Endothelial cell of umbilical vein (primary cell): ENCODE measurements around the gene MARCHF9. TPM values are rescaled to one million over a fixed set of nuclear protein-coding genes. Genes with fewer than 3 reads are reported as not detected.

Experiments
- BruUV-seq: library from RNA; stranded (reverse); fragments of 400-500 nt; replicated peaks from 2 replicates; lab custom pipeline; 2021; lab: Mats Ljungman, UMichigan
- CTCF ChIA-PET: fragments of 300-600, 350-600 bp; sonication (Branson Sonifier 250); formaldehyde crosslinking; loops from one replicate; lab custom pipeline; 2021; ENCODE audit warnings: antibody characterized with exemption, inconsistent platforms; lab: Charles Lee
- POLR2A ChIA-PET: fragments of 300-600, 350-600 bp; sonication (Branson Sonifier 250); formaldehyde crosslinking; loops from one replicate; lab custom pipeline; 2021; ENCODE audit warnings: antibody characterized with exemption, inconsistent platforms; lab: Charles Lee
- DNase-seq: peaks from one replicate; pipeline ENCODE4 v3.0.0-alpha.2; 2011; ENCODE audit warnings: low read depth, low spot score
- FAIRE-seq: peaks from 2 replicates; lab custom pipeline; 2011; peaks lifted over from hg19 to GRCh38; lab: Jason Lieb, UNC
- H2AFZ ChIP-seq: 2 replicates; pipeline ENCODE4 v1.6.0; 2012; ENCODE audit warnings: low read depth, low read length, control low read depth, inconsistent platforms
- H3K27ac ChIP-seq: 2 replicates; pipeline ENCODE4 v1.5.1; 2011; ENCODE audit warnings: low read depth, mild to moderate bottlenecking, control low read depth, low read length, moderate library complexity; ENCODE audit not compliant: insufficient read depth
- H3K27me3 ChIP-seq, 2 experiments: 2 replicates each; pipeline versions ENCODE4 v1.6.0 to v1.6.1; 2011; ENCODE audit warnings: low read length in 2 of 2, mixed read lengths in 1 of 2; ENCODE audit not compliant: control insufficient read depth in 2 of 2, insufficient read depth in 2 of 2
- H3K36me3 ChIP-seq, 2 experiments: 2 replicates in 1 of 2; 3 replicates in 1 of 2; pipeline ENCODE4 v1.5.1; 2011; ENCODE audit warnings: low read length in 2 of 2, mild to moderate bottlenecking in 1 of 2, moderate library complexity in 1 of 2; ENCODE audit not compliant: control insufficient read depth in 2 of 2, insufficient read depth in 2 of 2; ENCODE audit errors: extremely low read depth in 1 of 2
- H3K4me1 ChIP-seq: 3 replicates; pipeline ENCODE4 v1.5.1; 2011; ENCODE audit warnings: mild to moderate bottlenecking, low read length; ENCODE audit not compliant: control insufficient read depth, insufficient read depth; ENCODE audit errors: extremely low read depth
- H3K4me2 ChIP-seq: 2 replicates; pipeline ENCODE4 v1.6.1; 2011; ENCODE audit warnings: low read length, control low read depth, mixed read lengths; ENCODE audit not compliant: insufficient read depth
- H3K4me3 ChIP-seq, 3 experiments: fragments of 200-600 bp in 1 of 3; sonication (generic), shearing (Covaris generic) in 1 of 3; replicated peaks in 1 of 3; 2 replicates each; pipeline ENCODE4 v1.5.1; 2011 to 2016; ENCODE audit warnings: control low read depth in 3 of 3, low read length in 3 of 3, mild to moderate bottlenecking in 2 of 3, inconsistent platforms in 1 of 3, low read depth in 1 of 3, moderate library complexity in 1 of 3; ENCODE audit not compliant: insufficient read depth in 1 of 3
- H3K79me2 ChIP-seq: 2 replicates; pipeline ENCODE4 v1.6.0; 2012; ENCODE audit warnings: low read length, inconsistent platforms; ENCODE audit not compliant: control insufficient read depth, insufficient read depth
- H3K9ac ChIP-seq: replicated peaks from 2 replicates; pipeline ENCODE3; 2011; ENCODE audit warnings: low read length, control low read depth; ENCODE audit not compliant: insufficient read depth; ENCODE audit errors: extremely low read depth
- H3K9me1 ChIP-seq: replicated peaks from 3 replicates; pipeline ENCODE4 v1.6.0; 2011; ENCODE audit warnings: mild to moderate bottlenecking, low read length; ENCODE audit not compliant: control insufficient read depth, insufficient read depth; ENCODE audit errors: extremely low read depth
- H3K9me3 ChIP-seq: replicated peaks from 2 replicates; pipeline ENCODE4 v1.5.1; 2012; ENCODE audit warnings: low read length, inconsistent platforms; ENCODE audit not compliant: control insufficient read depth, insufficient read depth
- H4K20me1 ChIP-seq: replicated peaks from 2 replicates; pipeline ENCODE3; 2011; ENCODE audit warnings: mild to moderate bottlenecking, low read length; ENCODE audit not compliant: control insufficient read depth, insufficient read depth; ENCODE audit errors: extremely low read depth
- EZH2 ChIP-seq: IDR thresholded peaks from 2 replicates; pipeline ENCODE4 v1.6.1; 2012; ENCODE audit warnings: borderline replicate concordance, low read depth, mild to moderate bottlenecking, moderate library complexity, low read length, inconsistent platforms; ENCODE audit not compliant: severe bottlenecking
- FOS ChIP-seq: IDR thresholded peaks from 2 replicates; pipeline ENCODE4 v1.6.1; 2011; ENCODE audit warnings: mild to moderate bottlenecking, low read length, moderate library complexity, borderline replicate concordance; ENCODE audit not compliant: insufficient read depth
- GATA2 ChIP-seq: IDR thresholded peaks from 2 replicates; pipeline ENCODE4 v1.7.0; 2011; ENCODE audit warnings: low read depth, mild to moderate bottlenecking, moderate library complexity, mixed read lengths, low read length; ENCODE audit not compliant: insufficient read length, insufficient read depth
- JUN ChIP-seq: IDR thresholded peaks from 2 replicates; pipeline ENCODE4 v1.6.1; 2011; ENCODE audit warnings: borderline replicate concordance, low read depth; ENCODE audit not compliant: insufficient read length, insufficient read depth
- MYC ChIP-seq: IDR thresholded peaks from one replicate; pipeline ENCODE4 v1.6.1; 2011; ENCODE audit warnings: mild to moderate bottlenecking, low read depth, low read length
- POLR2A ChIP-seq: IDR thresholded peaks from 2 replicates; pipeline ENCODE4 v1.6.1; 2012; ENCODE audit warnings: low read depth, mild to moderate bottlenecking, control low read depth, low read length
- POLR2AphosphoS5 ChIP-seq: IDR thresholded peaks from 2 replicates; pipeline ENCODE4 v1.6.1; 2012; ENCODE audit warnings: low read depth, mild to moderate bottlenecking, control low read depth, low read length, moderate library complexity; ENCODE audit not compliant: insufficient read depth
- dilution Hi-C: fragments of 300-500 bp; cut with MboI; formaldehyde crosslinking; loops from one replicate; pipeline ENCODE4 v1.15.0; 2019; ENCODE audit warnings: low sequenced_read_pairs; ENCODE audit not compliant: extremely low pct_ligation_motif_present
- intact Hi-C: fragments of 100-400 bp; cut with micrococcal nuclease; formaldehyde crosslinking; loops from one replicate; pipeline ENCODE4 v1.10.0; 2022
- polyA plus RNA-seq, 4 experiments: library from polyadenylated mRNA; depleted of rRNA in 3 of 4; stranded (reverse) in 3 of 4; unstranded in 1 of 4; fragments of >200 nt; gene quantifications; 2 replicates each; pipeline versions ENCODE4 v1.2.1 to v1.2.3, GENCODE V29; 2011 to 2012; ENCODE audit warnings: missing spikeins in 1 of 4
- total RNA-seq: library from RNA; stranded (reverse); gene quantifications from 2 replicates; pipeline ENCODE4 v1.2.3, GENCODE V29; 2021
- TF ChIP-seq, protein P1 (sequence below), 2 donors: IDR thresholded peaks; 1 replicate in 1 of 2; 2 replicates in 1 of 2; pipeline ENCODE4 v1.5.1; 2011; ENCODE audit warnings: low read length in 2 of 2, mild to moderate bottlenecking in 2 of 2, moderate library complexity in 2 of 2, control low read depth in 1 of 2, inconsistent platforms in 1 of 2, low read depth in 1 of 2; ENCODE audit not compliant: insufficient read depth in 1 of 2; ENCODE audit errors: extremely low read depth in 1 of 2
- TF ChIP-seq, protein P2 (sequence below): IDR thresholded peaks from 2 replicates; pipeline ENCODE4 v1.6.1; 2011; ENCODE audit not compliant: insufficient read depth, insufficient read length

Gene MARCHF9
- total and polyA plus RNA-seq, 2 donors (not counting 3 experiments of a cell fraction or from before 2014, with no cell fraction given) = 4.6 to 4.8 TPM

DNA sequence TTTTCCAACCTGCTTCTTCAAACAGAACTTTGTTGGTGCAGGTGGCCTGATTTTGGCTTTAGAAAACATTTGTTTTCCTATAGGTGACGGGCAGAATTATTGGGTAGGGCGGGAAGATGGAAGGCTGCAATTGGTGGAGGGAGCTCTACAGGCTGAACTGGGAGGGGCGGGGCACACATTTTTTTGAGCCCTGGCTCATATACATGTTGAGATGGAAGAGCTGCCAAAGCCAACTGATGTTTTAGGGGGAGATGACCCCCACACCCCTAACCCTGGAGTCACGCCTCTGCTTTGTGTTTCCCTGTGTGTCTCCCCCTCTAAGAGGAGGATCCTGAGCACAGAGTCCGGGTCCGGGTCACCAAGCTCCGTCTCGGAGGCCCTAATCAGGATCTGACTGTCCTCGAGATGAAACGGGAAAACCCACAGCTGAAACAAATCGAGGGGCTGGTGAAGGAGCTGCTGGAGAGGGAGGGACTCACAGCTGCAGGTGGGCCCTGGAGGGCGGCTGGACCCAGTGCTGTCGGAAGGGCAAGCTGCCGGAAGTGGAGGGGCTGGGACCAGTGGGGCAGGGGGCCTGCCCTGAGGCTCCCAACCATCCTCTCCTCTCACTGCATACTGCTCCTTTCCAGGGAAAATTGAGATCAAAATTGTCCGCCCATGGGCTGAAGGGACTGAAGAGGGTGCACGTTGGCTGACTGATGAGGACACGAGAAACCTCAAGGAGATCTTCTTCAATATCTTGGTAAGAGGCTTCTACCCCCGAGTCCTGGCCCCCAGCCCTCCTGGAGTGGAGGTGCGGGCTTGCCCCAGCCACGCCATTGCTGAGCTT lies 34.9 kb upstream of the MARCHF9 start:
- H3K9me1 ChIP-seq = no peaks in the 10 kb centered on the region
- FAIRE-seq (no peak), DNase-seq (no peak)
- no peak overlapping the region for H2AFZ ChIP-seq
- peaks cover 0 to 36% of the 10 kb centered on the region in 2 experiments for H3K36me3 ChIP-seq
- no peaks in the 10 kb centered on the region for H3K79me2 ChIP-seq
- H3K4me3 ChIP-seq = no peak overlapping the region
- no peaks in the 10 kb centered on the region for H4K20me1 ChIP-seq
- H3K9me3 ChIP-seq = no peaks in the 10 kb centered on the region
- no peak overlapping the region for H3K4me2 ChIP-seq
- H3K27ac ChIP-seq = no peak overlapping the region
- POLR2A ChIA-PET = no interaction called here
- no peak for TF ChIP-seq FOS
- TF ChIP-seq POLR2AphosphoS5 = no peak
- no peak for TF ChIP-seq POLR2A
- no peak for TF ChIP-seq EZH2
- TF ChIP-seq, protein P1, sequence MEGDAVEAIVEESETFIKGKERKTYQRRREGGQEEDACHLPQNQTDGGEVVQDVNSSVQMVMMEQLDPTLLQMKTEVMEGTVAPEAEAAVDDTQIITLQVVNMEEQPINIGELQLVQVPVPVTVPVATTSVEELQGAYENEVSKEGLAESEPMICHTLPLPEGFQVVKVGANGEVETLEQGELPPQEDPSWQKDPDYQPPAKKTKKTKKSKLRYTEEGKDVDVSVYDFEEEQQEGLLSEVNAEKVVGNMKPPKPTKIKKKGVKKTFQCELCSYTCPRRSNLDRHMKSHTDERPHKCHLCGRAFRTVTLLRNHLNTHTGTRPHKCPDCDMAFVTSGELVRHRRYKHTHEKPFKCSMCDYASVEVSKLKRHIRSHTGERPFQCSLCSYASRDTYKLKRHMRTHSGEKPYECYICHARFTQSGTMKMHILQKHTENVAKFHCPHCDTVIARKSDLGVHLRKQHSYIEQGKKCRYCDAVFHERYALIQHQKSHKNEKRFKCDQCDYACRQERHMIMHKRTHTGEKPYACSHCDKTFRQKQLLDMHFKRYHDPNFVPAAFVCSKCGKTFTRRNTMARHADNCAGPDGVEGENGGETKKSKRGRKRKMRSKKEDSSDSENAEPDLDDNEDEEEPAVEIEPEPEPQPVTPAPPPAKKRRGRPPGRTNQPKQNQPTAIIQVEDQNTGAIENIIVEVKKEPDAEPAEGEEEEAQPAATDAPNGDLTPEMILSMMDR (IDR thresholded peaks at IDR 0.05; ENCODE audit: extremely low read depth in 1 of 2, insufficient read depth in 1 of 2, low read depth in 1 of 2, low read length in 2 of 2) = no peak
- no peak for TF ChIP-seq GATA2
- TF ChIP-seq JUN = no peak
- TF ChIP-seq, protein P2, sequence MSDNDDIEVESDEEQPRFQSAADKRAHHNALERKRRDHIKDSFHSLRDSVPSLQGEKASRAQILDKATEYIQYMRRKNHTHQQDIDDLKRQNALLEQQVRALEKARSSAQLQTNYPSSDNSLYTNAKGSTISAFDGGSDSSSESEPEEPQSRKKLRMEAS = no peak
- no peak for TF ChIP-seq MYC
- intact Hi-C loops (no loop called here), dilution Hi-C loops (no loop called here)
- CTCF ChIA-PET = interaction anchor here (1.0 kb wide), 1 partner anchor 137 kb away, joined by 3 read pairs; no protein-coding TSS in a partner anchor
- BruUV-seq = no TSS peak
- no peaks in the 10 kb centered on the region for H3K27me3 ChIP-seq
- no peak overlapping the region for H3K9ac ChIP-seq
- no peaks in the 10 kb centered on the region for H3K4me1 ChIP-seq
